ENCODE data around the gene GPR37L1.

Gene GPR37L1

GRCh38 chr1:202122639-202123335, at the start of gene GPR37L1:
Gene GPR37L1, plus strand, starts transcription at chr1:202122917. Its CDS starts 47 bp downstream, at chr1:202122964.
- DNase-seq (ENCODE audit: low read depth in 3 of 3, low spot score in 1 of 3) = no peak

GRCh38 chr1:202073206-202073605, 49.5 kb upstream of the GPR37L1 start:
- DNase-seq (ENCODE audit: low read depth in 3 of 3, low spot score in 1 of 3) = no peak

- DNase-seq (ENCODE audit: low read depth in 3 of 3, low spot score in 1 of 3) = no peak
Observed at GRCh38 chr1:202074985-202075384, 47.7 kb upstream of the GPR37L1 start.

GRCh38 chr1:202075389-202075788, 47.3 kb upstream of the GPR37L1 start:
- no peak for DNase-seq (ENCODE audit: low read depth in 3 of 3, low spot score in 1 of 3)

- DNase-seq (ENCODE audit: low read depth in 3 of 3, low spot score in 1 of 3) = no peak
Observed at GRCh38 chr1:202076050-202076511, 46.6 kb upstream of the GPR37L1 start.

- DNase-seq (ENCODE audit: low read depth in 3 of 3, low spot score in 1 of 3) = no peak
Observed at GRCh38 chr1:202078241-202078640, 44.5 kb upstream of the GPR37L1 start.

- no peak for DNase-seq (ENCODE audit: low read depth in 3 of 3, low spot score in 1 of 3)
Observed at GRCh38 chr1:202081992-202082391, 40.7 kb upstream of the GPR37L1 start.

- DNase-seq (ENCODE audit: low read depth in 3 of 3, low spot score in 1 of 3) = no peak
Observed at GRCh38 chr1:202084791-202085681, 37.7 kb upstream of the GPR37L1 start.

GRCh38 chr1:202085682-202086373, 36.9 kb upstream of the GPR37L1 start:
- no peak for DNase-seq (ENCODE audit: low read depth in 3 of 3, low spot score in 1 of 3)

- DNase-seq (ENCODE audit: low read depth in 3 of 3, low spot score in 1 of 3) = no peak
Observed at GRCh38 chr1:202086579-202087350, 36.0 kb upstream of the GPR37L1 start.

GRCh38 chr1:202088206-202088605, 34.5 kb upstream of the GPR37L1 start:
- no peak for DNase-seq (ENCODE audit: low read depth in 3 of 3, low spot score in 1 of 3)

GRCh38 chr1:202090994-202091393, 31.7 kb upstream of the GPR37L1 start:
- DNase-seq (ENCODE audit: low read depth in 3 of 3, low spot score in 1 of 3) = no peak

- no peak for DNase-seq (ENCODE audit: low read depth in 3 of 3, low spot score in 1 of 3)
Observed at GRCh38 chr1:202093858-202094257, 28.9 kb upstream of the GPR37L1 start.

GRCh38 chr1:202101184-202101583, 21.5 kb upstream of the GPR37L1 start:
- no peak for DNase-seq (ENCODE audit: low read depth in 3 of 3, low spot score in 1 of 3)

GRCh38 chr1:202104073-202104472, 18.6 kb upstream of the GPR37L1 start:
- DNase-seq (ENCODE audit: low read depth in 3 of 3, low spot score in 1 of 3) = no peak

GRCh38 chr1:202105571-202106339, 17.0 kb upstream of the GPR37L1 start:
- no peak for DNase-seq (ENCODE audit: low read depth in 3 of 3, low spot score in 1 of 3)

GRCh38 chr1:202106340-202107254, 16.1 kb upstream of the GPR37L1 start:
- no peak for DNase-seq (ENCODE audit: low read depth in 3 of 3, low spot score in 1 of 3)

GRCh38 chr1:202107321-202107761, 15.4 kb upstream of the GPR37L1 start:
- DNase-seq (ENCODE audit: low read depth in 3 of 3, low spot score in 1 of 3) = no peak
